ENCODE data around the gene TBC1D8. TPM values are rescaled to one million over a fixed set of nuclear protein-coding genes. Genes with fewer than 3 reads are reported as not detected.

TBC1D8 gene
- total RNA-seq, 1 experiment from 2014 or later: 27.8 TPM

- peak; percentile 90 for DNase-seq (ENCODE audit: extremely low read depth, low read depth)
These were observed 37.5 kb downstream of the TBC1D8 start for GRCh38 chr2:101113441-101114267.

- no peak for DNase-seq (ENCODE audit: extremely low read depth, low read depth)
These were observed 38.4 kb downstream of the TBC1D8 start for GRCh38 chr2:101112772-101113157.

- DNase-seq (ENCODE audit: extremely low read depth, low read depth): no peak
These were observed 39.0 kb downstream of the TBC1D8 start for GRCh38 chr2:101111917-101112771.

GRCh38 chr2:101111262-101111838, 39.8 kb downstream of the TBC1D8 start:
- DNase-seq (ENCODE audit: extremely low read depth, low read depth): no peak

- no peak for DNase-seq (ENCODE audit: extremely low read depth, low read depth)
These were observed 41.6 kb downstream of the TBC1D8 start for GRCh38 chr2:101109451-101110118.

- no peak for DNase-seq (ENCODE audit: extremely low read depth, low read depth)
These were observed 42.8 kb downstream of the TBC1D8 start for GRCh38 chr2:101108357-101108756.

GRCh38 chr2:101107241-101107640, 43.9 kb downstream of the TBC1D8 start:
- DNase-seq (ENCODE audit: extremely low read depth, low read depth): no peak

GRCh38 chr2:101106453-101107181, 44.6 kb downstream of the TBC1D8 start:
- DNase-seq (ENCODE audit: extremely low read depth, low read depth): no peak

GRCh38 chr2:101105654-101106053, 45.5 kb downstream of the TBC1D8 start:
- no peak for DNase-seq (ENCODE audit: extremely low read depth, low read depth)

- DNase-seq (ENCODE audit: extremely low read depth, low read depth): no peak
These were observed 53.5 kb downstream of the TBC1D8 start for GRCh38 chr2:101097638-101098037.

GRCh38 chr2:101096619-101097142, 54.5 kb downstream of the TBC1D8 start:
- no peak for DNase-seq (ENCODE audit: extremely low read depth, low read depth)

- no peak for DNase-seq (ENCODE audit: extremely low read depth, low read depth)
These were observed 56.8 kb downstream of the TBC1D8 start for GRCh38 chr2:101094351-101094750.

GRCh38 chr2:101089942-101090799, 61.0 kb downstream of the TBC1D8 start:
- no peak for DNase-seq (ENCODE audit: extremely low read depth, low read depth)

- no peak for DNase-seq (ENCODE audit: extremely low read depth, low read depth)
These were observed 61.8 kb downstream of the TBC1D8 start for GRCh38 chr2:101089419-101089818.

GRCh38 chr2:101087638-101088037, 63.5 kb downstream of the TBC1D8 start:
- DNase-seq (ENCODE audit: extremely low read depth, low read depth): no peak

GRCh38 chr2:101083613-101084012, 67.6 kb downstream of the TBC1D8 start:
- DNase-seq (ENCODE audit: extremely low read depth, low read depth): no peak

- no peak for DNase-seq (ENCODE audit: extremely low read depth, low read depth)
These were observed 68.2 kb downstream of the TBC1D8 start for GRCh38 chr2:101082998-101083397.

- DNase-seq (ENCODE audit: extremely low read depth, low read depth): no peak
These were observed 69.7 kb downstream of the TBC1D8 start for GRCh38 chr2:101081375-101081907.
